Stimulated activated naive CD8-positive, alpha-beta T cell treated with anti-CD3 and anti-CD28 coated beads, Interleukin-15, amount 100 ng/mL, for 72 hours (primary cell): ENCODE results near the gene OR5A1.

Experiments used
- ATAC-seq: fragments of 150-1000 bp; cut with Tn5 transposase; 2 replicates; pipeline ENCODE4 v1.10.0; 2021; ENCODE audit warnings: mild to moderate bottlenecking, moderate library complexity
- DNase-seq, 2 donors: peaks; one replicate each; pipeline ENCODE4 v3.0.0; 2021 to 2022
- H3K27ac Mint-ChIP-seq, 2 donors: one replicate each; pipeline ENCODE4 v1.8.0; 2022; ENCODE audit warnings: mild to moderate bottlenecking in 2 of 2, mixed read lengths in 2 of 2, moderate library complexity in 2 of 2
- H3K27me3 Mint-ChIP-seq: one replicate; pipeline ENCODE4 v1.8.0; 2022; ENCODE audit warnings: mixed read lengths
- H3K4me1 Mint-ChIP-seq: one replicate; pipeline ENCODE4 v1.8.0; 2022; ENCODE audit warnings: mild to moderate bottlenecking, mixed read lengths
- H3K4me3 Mint-ChIP-seq, 2 donors: one replicate each; pipeline ENCODE4 v1.8.0; 2022; ENCODE audit warnings: mild to moderate bottlenecking in 2 of 2, mixed read lengths in 2 of 2, moderate library complexity in 1 of 2
- H3K9me3 Mint-ChIP-seq, 2 donors: one replicate each; pipeline ENCODE4 v1.8.0; 2022; ENCODE audit warnings: mixed read lengths in 2 of 2

Gene OR5A1

GRCh38 chr11:59436169-59436568, at the start of gene OR5A1:
OR5A1 (plus strand) TSS chr11:59436469; CDS start chr11:59443169, 6,700 bp downstream.
- no peaks in the 10 kb centered on the region for H3K27me3 Mint-ChIP-seq
- no peak for DNase-seq

GRCh38 chr11:59394186-59394585, 42.1 kb upstream of the OR5A1 start:
- H3K27ac Mint-ChIP-seq = no peak overlapping the region
- no peaks in the 10 kb centered on the region for H3K9me3 Mint-ChIP-seq
- H3K27me3 Mint-ChIP-seq = no peaks in the 10 kb centered on the region
- no peaks in the 10 kb centered on the region for H3K4me1 Mint-ChIP-seq
- no peak for ATAC-seq
- H3K4me3 Mint-ChIP-seq = no peak overlapping the region
- no peak for DNase-seq

More at GRCh38 chr11:59436169-59436568, at the start of gene OR5A1:
- no peak within 1 kb of the TSS for H3K27ac Mint-ChIP-seq
- no peaks in the 10 kb centered on the region for H3K9me3 Mint-ChIP-seq
- H3K4me3 Mint-ChIP-seq = no peak within 1 kb of the TSS
- no peak for ATAC-seq
- H3K4me1 Mint-ChIP-seq = no peaks in the 10 kb centered on the region

GRCh38 chr11:59400461-59401261, 35.6 kb upstream of the OR5A1 start:
- no peak for ATAC-seq
- Mint-ChIP-seq H3K27ac (no peak overlapping the region), H3K4me1 (no peaks in the 10 kb centered on the region), H3K4me3 (no peak overlapping the region), H3K9me3 (peaks cover 9 to 11% of the 10 kb centered on the region in 2 donors), H3K27me3 (no peaks in the 10 kb centered on the region)
- no peak for DNase-seq

- DNase-seq (no peak), ATAC-seq (no peak)
- H3K9me3 Mint-ChIP-seq = peaks cover 9 to 11% of the 10 kb centered on the region in 2 donors
- no peak overlapping the region for H3K4me3 Mint-ChIP-seq
- H3K27ac Mint-ChIP-seq = no peak overlapping the region
- no peaks in the 10 kb centered on the region for H3K4me1 Mint-ChIP-seq
- H3K27me3 Mint-ChIP-seq = no peaks in the 10 kb centered on the region
These were observed 35.1 kb upstream of the OR5A1 start for GRCh38 chr11:59401262-59401552.

- Mint-ChIP-seq H3K4me3 (no peak overlapping the region), H3K27ac (no peak overlapping the region), H3K4me1 (no peaks in the 10 kb centered on the region), H3K9me3 (peaks cover 9 to 11% of the 10 kb centered on the region in 2 donors), H3K27me3 (no peaks in the 10 kb centered on the region)
- no peak for ATAC-seq
- DNase-seq = no peak
These were observed 32.7 kb upstream of the OR5A1 start for GRCh38 chr11:59403546-59403945.

- Mint-ChIP-seq H3K27me3 (peaks cover 20% of the 10 kb centered on the region), H3K4me1 (peaks cover 19% of the 10 kb centered on the region), H3K9me3 (peaks cover 10 to 13% of the 10 kb centered on the region in 2 donors), H3K27ac (no peak overlapping the region), H3K4me3 (no peak overlapping the region)
- no peak for ATAC-seq
- no peak for DNase-seq
These were observed 22.6 kb upstream of the OR5A1 start for GRCh38 chr11:59413646-59414045.

GRCh38 chr11:59415111-59415510, 21.2 kb upstream of the OR5A1 start:
- Mint-ChIP-seq H3K9me3 (peaks cover 0 to 11% of the 10 kb centered on the region in 2 donors), H3K27me3 (peaks cover 20% of the 10 kb centered on the region), H3K4me3 (no peak overlapping the region), H3K27ac (no peak overlapping the region), H3K4me1 (peaks cover 19% of the 10 kb centered on the region)
- DNase-seq (no peak), ATAC-seq (no peak)

- no peak for DNase-seq
- ATAC-seq = no peak
- Mint-ChIP-seq H3K9me3 (no peaks in the 10 kb centered on the region), H3K27ac (no peak overlapping the region), H3K4me1 (peaks cover 19% of the 10 kb centered on the region), H3K27me3 (peaks cover 20% of the 10 kb centered on the region), H3K4me3 (no peak overlapping the region)
These were observed 19.7 kb upstream of the OR5A1 start for GRCh38 chr11:59416613-59417012.

GRCh38 chr11:59417023-59417422, 19.2 kb upstream of the OR5A1 start:
- H3K4me3 Mint-ChIP-seq = no peak overlapping the region
- no peak for DNase-seq
- H3K4me1 Mint-ChIP-seq = peaks cover 19% of the 10 kb centered on the region
- H3K27ac Mint-ChIP-seq = no peak overlapping the region
- no peak for ATAC-seq
- H3K27me3 Mint-ChIP-seq = peaks cover 20% of the 10 kb centered on the region
- H3K9me3 Mint-ChIP-seq = no peaks in the 10 kb centered on the region

- ATAC-seq = no peak
- no peak overlapping the region for H3K4me3 Mint-ChIP-seq
- DNase-seq = no peak
- H3K27ac Mint-ChIP-seq = no peak overlapping the region
- H3K27me3 Mint-ChIP-seq = peaks cover 17% of the 10 kb centered on the region
- no peaks in the 10 kb centered on the region for H3K9me3 Mint-ChIP-seq
- peaks cover 19% of the 10 kb centered on the region for H3K4me1 Mint-ChIP-seq
These were observed 18.1 kb upstream of the OR5A1 start for GRCh38 chr11:59418156-59418555.

- H3K4me1 Mint-ChIP-seq = no peaks in the 10 kb centered on the region
- no peak for DNase-seq
- H3K4me3 Mint-ChIP-seq = no peak overlapping the region
- no peak for ATAC-seq
- no peaks in the 10 kb centered on the region for H3K9me3 Mint-ChIP-seq
- no peak overlapping the region for H3K27ac Mint-ChIP-seq
- no peaks in the 10 kb centered on the region for H3K27me3 Mint-ChIP-seq
These were observed 12.4 kb upstream of the OR5A1 start for GRCh38 chr11:59423835-59424234.

GRCh38 chr11:59425131-59425530, 11.1 kb upstream of the OR5A1 start:
- DNase-seq = no peak
- Mint-ChIP-seq H3K4me1 (no peaks in the 10 kb centered on the region), H3K27ac (no peak overlapping the region), H3K4me3 (no peak overlapping the region), H3K9me3 (no peaks in the 10 kb centered on the region), H3K27me3 (no peaks in the 10 kb centered on the region)
- ATAC-seq = no peak

- no peak within 1 kb of the TSS for H3K27ac Mint-ChIP-seq
- no peaks in the 10 kb centered on the region for H3K4me1 Mint-ChIP-seq
These were observed 9.8 kb upstream of the OR5A1 start, which contains the start of gene OR5A2 for GRCh38 chr11:59426361-59427067. OR5A2 (minus strand) TSS chr11:59426413; CDS start chr11:59422953, 3,460 bp downstream.

GRCh38 chr11:59427068-59427382, 9.2 kb upstream of the OR5A1 start:
- H3K4me1 Mint-ChIP-seq = no peaks in the 10 kb centered on the region
- no peaks in the 10 kb centered on the region for H3K27me3 Mint-ChIP-seq
- H3K4me3 Mint-ChIP-seq = no peak overlapping the region
- ATAC-seq (no peak), DNase-seq (no peak)
- no peak overlapping the region for H3K27ac Mint-ChIP-seq
- no peaks in the 10 kb centered on the region for H3K9me3 Mint-ChIP-seq

More at GRCh38 chr11:59426361-59427067, 9.8 kb upstream of the OR5A1 start, which contains the start of gene OR5A2:
- DNase-seq (no peak), ATAC-seq (no peak)
- Mint-ChIP-seq H3K27me3 (no peaks in the 10 kb centered on the region), H3K4me3 (no peak within 1 kb of the TSS), H3K9me3 (no peaks in the 10 kb centered on the region)

- no peak overlapping the region for H3K4me3 Mint-ChIP-seq
- no peak overlapping the region for H3K27ac Mint-ChIP-seq
- H3K9me3 Mint-ChIP-seq = no peaks in the 10 kb centered on the region
- ATAC-seq = peak; percentile 81
- no peaks in the 10 kb centered on the region for H3K4me1 Mint-ChIP-seq
- DNase-seq = peak; percentile 31 to 45
- H3K27me3 Mint-ChIP-seq = no peaks in the 10 kb centered on the region
These were observed 6.2 kb upstream of the OR5A1 start for GRCh38 chr11:59429924-59430516.

GRCh38 chr11:59437770-59438169, 1.5 kb downstream of the OR5A1 start:
- no peak overlapping the region for H3K4me3 Mint-ChIP-seq

More at GRCh38 chr11:59437770-59438169, 1.5 kb downstream of the OR5A1 start:
- Mint-ChIP-seq H3K27ac (no peak overlapping the region), H3K27me3 (no peaks in the 10 kb centered on the region), H3K9me3 (no peaks in the 10 kb centered on the region), H3K4me1 (no peaks in the 10 kb centered on the region)
- DNase-seq (no peak), ATAC-seq (no peak)
